GM12878 (cell line): Measurements from ENCODE around the gene PLSCR3. TPM values are rescaled to one million over a fixed set of nuclear protein-coding genes. Genes with fewer than 3 reads are reported as not detected.

Experiments
- ATAC-seq: fragments of 200-7000 bp; cut with Tn5 transposase; 3 replicates; pipeline ENCODE4 v1.9.1; 2020; ENCODE audit warnings: mild to moderate bottlenecking, moderate library complexity
- BruUV-seq: library from RNA; stranded (reverse); fragments of 400-500 nt; replicated peaks from 2 replicates; lab custom pipeline; 2021; lab: Mats Ljungman, UMichigan
- CTCF ChIA-PET: fragments of 300-600 bp; sonication (Branson Sonifier 250); formaldehyde crosslinking; extraction: SDS; loops from one replicate; lab custom pipeline; 2021; ENCODE audit warnings: inconsistent platforms; lab: Yijun Ruan, JAX
- POLR2A ChIA-PET: fragments of 350-600 bp; formaldehyde crosslinking; extraction: SDS; loops from one replicate; lab custom pipeline; 2021; ENCODE audit warnings: inconsistent platforms; lab: Charles Lee
- RAD21 ChIA-PET: fragments of 300-600 bp; sonication (Branson Sonifier 250); formaldehyde crosslinking; loops from one replicate; lab custom pipeline; 2023; ENCODE audit warnings: antibody characterized with exemption; ENCODE audit not compliant: unreplicated experiment; lab: Charles Lee
- SMC1A ChIA-PET: fragments of 300-600 bp; sonication (Branson Sonifier 250); formaldehyde crosslinking; loops from one replicate; lab custom pipeline; 2023; ENCODE audit not compliant: unreplicated experiment, uncharacterized antibody; lab: Charles Lee
- DNase-seq: peaks from one replicate; pipeline ENCODE4 v3.0.0-alpha.2; 2011; ENCODE audit warnings: low read depth, low spot score
- FAIRE-seq: peaks from 3 replicates; lab custom pipeline; 2011; peaks lifted over from hg19 to GRCh38; lab: Jason Lieb, UNC
- H2AFZ ChIP-seq: 2 replicates; pipeline ENCODE4 v1.6.0; 2011; ENCODE audit warnings: low read depth, low read length, control low read depth; ENCODE audit not compliant: control insufficient read depth
- H3K27ac ChIP-seq: 2 replicates; pipeline ENCODE4 v1.5.1; 2011; ENCODE audit warnings: control low read depth; ENCODE audit not compliant: control insufficient read depth, insufficient read depth
- H3K27me3 ChIP-seq, 2 experiments: replicated peaks in 1 of 2; 2 replicates each; pipeline versions ENCODE4 v1.6.0 to v1.6.1; 2011; ENCODE audit warnings: low read length in 1 of 2; ENCODE audit not compliant: control insufficient read depth in 2 of 2, insufficient read depth in 2 of 2
- H3K36me3 ChIP-seq, 2 experiments: 2 replicates each; pipeline ENCODE4 v1.5.1; 2011; ENCODE audit warnings: low read length in 1 of 2; ENCODE audit not compliant: control insufficient read depth in 2 of 2, insufficient read depth in 2 of 2
- H3K4me1 ChIP-seq: 2 replicates; pipeline ENCODE4 v1.6.1; 2011; ENCODE audit warnings: mild to moderate bottlenecking, low read length, moderate library complexity, mixed read lengths; ENCODE audit not compliant: control insufficient read depth, insufficient read depth
- H3K4me2 ChIP-seq: 2 replicates; pipeline ENCODE4 v1.6.0; 2011; ENCODE audit warnings: control low read depth; ENCODE audit not compliant: control insufficient read depth, insufficient read depth
- H3K4me3 ChIP-seq: fragments of 200-600 bp; sonication (generic); 2 replicates; pipeline ENCODE4 v1.5.1; 2016
- H3K79me2 ChIP-seq: 2 replicates; pipeline ENCODE4 v1.6.0; 2011; ENCODE audit warnings: low read length; ENCODE audit not compliant: control insufficient read depth, insufficient read depth
- H3K9ac ChIP-seq: 2 replicates; pipeline ENCODE4 v1.8.0; 2011; ENCODE audit warnings: low read length, control low read depth, mixed read lengths; ENCODE audit not compliant: control insufficient read depth, insufficient read depth
- H3K9me3 ChIP-seq: replicated peaks from 3 replicates; pipeline ENCODE4 v1.5.1; 2011; ENCODE audit warnings: mild to moderate bottlenecking, low read length; ENCODE audit not compliant: control insufficient read depth, insufficient read depth
- H4K20me1 ChIP-seq: 2 replicates; pipeline ENCODE4 v1.6.0; 2011; ENCODE audit not compliant: control insufficient read depth, insufficient read depth
- BACH1 ChIP-seq: fragments of 450-650 bp; IDR thresholded peaks from 2 replicates; pipeline ENCODE4 v1.6.1; 2017; ENCODE audit warnings: mild to moderate bottlenecking, borderline replicate concordance
- CBFB ChIP-seq: IDR thresholded peaks from 2 replicates; pipeline ENCODE4 v1.6.1; 2016; ENCODE audit warnings: antibody characterized with exemption, low read depth
- CBX5 ChIP-seq: sonication (generic); IDR thresholded peaks from 2 replicates; pipeline ENCODE4 v1.6.1; 2016; ENCODE audit warnings: low read depth, moderate library complexity, mild to moderate bottlenecking, inconsistent platforms
- PAX5 ChIP-seq: IDR thresholded peaks from 2 replicates; pipeline ENCODE4 v1.6.1; 2011; ENCODE audit warnings: low read depth, low read length, borderline replicate concordance
- RFX5 ChIP-seq: IDR thresholded peaks from 2 replicates; pipeline ENCODE4 v1.6.1; 2011; ENCODE audit warnings: low read depth, low read length, improper control_type of control experiment
- RUNX3 ChIP-seq: IDR thresholded peaks from 2 replicates; pipeline ENCODE4 v1.6.1; 2012; ENCODE audit warnings: low read length, inconsistent platforms
- TCF7 ChIP-seq: IDR thresholded peaks from 2 replicates; pipeline ENCODE4 v1.6.1; 2014; ENCODE audit warnings: antibody characterized with exemption, borderline replicate concordance
- ZNF217 ChIP-seq: fragments of 450-650 bp; IDR thresholded peaks from 2 replicates; pipeline ENCODE4 v1.6.1; 2017; ENCODE audit warnings: antibody characterized with exemption, mild to moderate bottlenecking
- WGBS: methylation state at CpG from one replicate; pipeline ENCODE4 v1.1.6; 2016; ENCODE audit warnings: low lambda C conversion rate; ENCODE audit not compliant: insufficient replicate concordance, insufficient coverage; ENCODE audit errors: missing lambda C conversion rate; 5-methylcytosine and 5-hydroxymethylcytosine counted together
- in situ Hi-C: fragments of 300-500 bp; cut with MboI; formaldehyde crosslinking; loops from 9 replicates; pipeline ENCODE4 v1.14.3; 2018; ENCODE audit warnings: mixed read lengths
- intact Hi-C: fragments of 100-400 bp; cut with micrococcal nuclease; formaldehyde crosslinking; loops from one replicate; pipeline ENCODE4 v1.14.2; 2022; ENCODE audit not compliant: unreplicated experiment
- polyA plus RNA-seq, 11 experiments: library from polyadenylated mRNA; depleted of rRNA in 4 of 11; unstranded in 6 of 11; stranded (reverse) in 5 of 11; fragments of >200 nt; fragmentation: Nextera tagmentation in 4 of 11; fragmentation: Illumina TruSeq in 1 of 11; extraction: Ambion mirVana in 4 of 11; extraction: Trizol in 1 of 11; gene quantifications; 1 replicate in 1 of 11; 2 replicates in 10 of 11; pipeline versions ENCODE4 v1.2.1 to v1.2.3, GENCODE V29; 2011 to 2016; ENCODE audit warnings: inconsistent platforms in 2 of 11, missing spikeins in 2 of 11, low read depth in 1 of 11
- total RNA-seq, 4 experiments: library from RNA; depleted of rRNA in 3 of 4; stranded (reverse); fragments of >200 nt in 3 of 4; fragmentation: Illumina TruSeq in 1 of 4; extraction: Trizol in 1 of 4; gene quantifications; 2 replicates each; pipeline versions ENCODE4 v1.2.1 to v1.2.3, GENCODE V29; 2013 to 2021
- TF ChIP-seq, protein P1 (sequence below): fragments of 450-650 bp; IDR thresholded peaks from 2 replicates; pipeline ENCODE4 v1.6.1; 2018; ENCODE audit warnings: mild to moderate bottlenecking, low read depth, moderate library complexity; ENCODE audit not compliant: partially characterized antibody
- TF ChIP-seq, protein P2 (sequence below): fragments of 150-350 bp; IDR thresholded peaks from 2 replicates; pipeline ENCODE4 v1.6.1; 2014; ENCODE audit warnings: mild to moderate bottlenecking, low read depth, low read length
- TF ChIP-seq, protein P3 (sequence below): IDR thresholded peaks from 2 replicates; pipeline ENCODE4 v1.6.1; 2011; ENCODE audit warnings: low read depth, low read length, improper control_type of control experiment, borderline replicate concordance
- TF ChIP-seq, protein P4 (sequence below): IDR thresholded peaks from 2 replicates; pipeline ENCODE4 v1.6.1; 2012; ENCODE audit warnings: low read depth, low read length, improper control_type of control experiment
- TF ChIP-seq, protein P5 (sequence below): IDR thresholded peaks from 2 replicates; pipeline ENCODE4 v1.6.1; 2011; ENCODE audit warnings: borderline replicate concordance, low read depth, mild to moderate bottlenecking, moderate library complexity, low read length; ENCODE audit not compliant: insufficient read depth, poor library complexity, severe bottlenecking

PLSCR3 gene
- total and polyA plus RNA-seq, 10 of the 15 experiments (the other 5 are each of a cell fraction or from before 2014, with no cell fraction given), result 9.9 to 51.4 (median 43.4) TPM

DNA sequence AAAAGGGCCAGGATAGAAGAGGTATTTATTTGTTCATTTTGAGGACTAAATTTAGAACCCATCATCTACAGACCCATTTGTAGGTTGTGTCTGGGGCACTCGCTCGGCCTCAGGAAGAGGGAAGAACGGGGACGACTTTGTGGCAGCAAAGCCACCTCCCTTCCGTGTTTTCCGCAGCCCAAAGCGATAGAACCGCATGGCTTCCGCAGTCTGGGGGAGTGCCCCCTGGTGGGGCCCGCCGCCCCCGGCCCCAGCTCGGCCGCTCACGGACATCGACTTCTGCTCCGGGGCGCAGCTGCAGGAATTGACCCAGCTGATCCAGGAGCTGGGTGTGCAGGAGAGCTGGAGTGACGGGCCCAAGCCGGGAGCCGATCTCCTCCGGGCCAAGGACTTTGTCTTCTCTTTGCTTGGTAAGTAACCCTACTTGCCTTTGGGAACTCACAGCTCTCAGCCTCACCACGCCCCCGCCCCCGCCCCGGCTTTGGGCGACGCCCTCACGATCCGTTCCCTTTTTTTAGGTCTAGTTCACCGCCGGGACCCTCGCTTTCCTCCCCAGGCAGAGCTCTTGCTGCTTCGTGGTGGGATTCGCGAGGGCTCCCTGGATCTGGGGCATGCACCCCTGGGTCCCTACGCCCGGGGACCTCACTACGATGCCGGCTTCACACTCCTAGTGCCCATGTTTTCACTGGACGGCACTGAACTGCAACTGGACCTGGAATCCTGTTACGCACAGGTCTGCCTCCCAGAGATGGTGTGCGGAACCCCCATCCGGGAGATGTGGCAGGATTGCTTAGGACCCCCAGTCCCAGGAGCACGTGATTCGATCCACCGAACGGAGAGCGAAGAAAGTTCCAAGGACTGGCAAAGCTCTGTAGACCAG, 41.6 kb upstream of the PLSCR3 start:
- in situ Hi-C loops, result no loop called here
- H3K4me1 ChIP-seq, result peaks cover 26% of the 10 kb centered on the region
- TF ChIP-seq BACH1 (0 out of 2 replicates have a peak, but pooled peaks have one; percentile 3), CBFB (no peak), TCF7 (no peak), CBX5 (no peak), ZNF217 (no peak), PAX5 (no peak), RUNX3 (peak; percentile 51), RFX5 (no peak)
- TF ChIP-seq, protein P1, sequence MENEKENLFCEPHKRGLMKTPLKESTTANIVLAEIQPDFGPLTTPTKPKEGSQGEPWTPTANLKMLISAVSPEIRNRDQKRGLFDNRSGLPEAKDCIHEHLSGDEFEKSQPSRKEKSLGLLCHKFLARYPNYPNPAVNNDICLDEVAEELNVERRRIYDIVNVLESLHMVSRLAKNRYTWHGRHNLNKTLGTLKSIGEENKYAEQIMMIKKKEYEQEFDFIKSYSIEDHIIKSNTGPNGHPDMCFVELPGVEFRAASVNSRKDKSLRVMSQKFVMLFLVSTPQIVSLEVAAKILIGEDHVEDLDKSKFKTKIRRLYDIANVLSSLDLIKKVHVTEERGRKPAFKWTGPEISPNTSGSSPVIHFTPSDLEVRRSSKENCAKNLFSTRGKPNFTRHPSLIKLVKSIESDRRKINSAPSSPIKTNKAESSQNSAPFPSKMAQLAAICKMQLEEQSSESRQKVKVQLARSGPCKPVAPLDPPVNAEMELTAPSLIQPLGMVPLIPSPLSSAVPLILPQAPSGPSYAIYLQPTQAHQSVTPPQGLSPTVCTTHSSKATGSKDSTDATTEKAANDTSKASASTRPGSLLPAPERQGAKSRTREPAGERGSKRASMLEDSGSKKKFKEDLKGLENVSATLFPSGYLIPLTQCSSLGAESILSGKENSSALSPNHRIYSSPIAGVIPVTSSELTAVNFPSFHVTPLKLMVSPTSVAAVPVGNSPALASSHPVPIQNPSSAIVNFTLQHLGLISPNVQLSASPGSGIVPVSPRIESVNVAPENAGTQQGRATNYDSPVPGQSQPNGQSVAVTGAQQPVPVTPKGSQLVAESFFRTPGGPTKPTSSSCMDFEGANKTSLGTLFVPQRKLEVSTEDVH, result no peak
- TF ChIP-seq, protein P2, sequence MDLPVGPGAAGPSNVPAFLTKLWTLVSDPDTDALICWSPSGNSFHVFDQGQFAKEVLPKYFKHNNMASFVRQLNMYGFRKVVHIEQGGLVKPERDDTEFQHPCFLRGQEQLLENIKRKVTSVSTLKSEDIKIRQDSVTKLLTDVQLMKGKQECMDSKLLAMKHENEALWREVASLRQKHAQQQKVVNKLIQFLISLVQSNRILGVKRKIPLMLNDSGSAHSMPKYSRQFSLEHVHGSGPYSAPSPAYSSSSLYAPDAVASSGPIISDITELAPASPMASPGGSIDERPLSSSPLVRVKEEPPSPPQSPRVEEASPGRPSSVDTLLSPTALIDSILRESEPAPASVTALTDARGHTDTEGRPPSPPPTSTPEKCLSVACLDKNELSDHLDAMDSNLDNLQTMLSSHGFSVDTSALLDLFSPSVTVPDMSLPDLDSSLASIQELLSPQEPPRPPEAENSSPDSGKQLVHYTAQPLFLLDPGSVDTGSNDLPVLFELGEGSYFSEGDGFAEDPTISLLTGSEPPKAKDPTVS, result no peak
- TF ChIP-seq, protein P3, sequence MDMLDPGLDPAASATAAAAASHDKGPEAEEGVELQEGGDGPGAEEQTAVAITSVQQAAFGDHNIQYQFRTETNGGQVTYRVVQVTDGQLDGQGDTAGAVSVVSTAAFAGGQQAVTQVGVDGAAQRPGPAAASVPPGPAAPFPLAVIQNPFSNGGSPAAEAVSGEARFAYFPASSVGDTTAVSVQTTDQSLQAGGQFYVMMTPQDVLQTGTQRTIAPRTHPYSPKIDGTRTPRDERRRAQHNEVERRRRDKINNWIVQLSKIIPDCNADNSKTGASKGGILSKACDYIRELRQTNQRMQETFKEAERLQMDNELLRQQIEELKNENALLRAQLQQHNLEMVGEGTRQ, result no peak
- TF ChIP-seq, protein P4, sequence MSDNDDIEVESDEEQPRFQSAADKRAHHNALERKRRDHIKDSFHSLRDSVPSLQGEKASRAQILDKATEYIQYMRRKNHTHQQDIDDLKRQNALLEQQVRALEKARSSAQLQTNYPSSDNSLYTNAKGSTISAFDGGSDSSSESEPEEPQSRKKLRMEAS, result no peak; the same call in 1 of the 2 replicates
- TF ChIP-seq, protein P5, sequence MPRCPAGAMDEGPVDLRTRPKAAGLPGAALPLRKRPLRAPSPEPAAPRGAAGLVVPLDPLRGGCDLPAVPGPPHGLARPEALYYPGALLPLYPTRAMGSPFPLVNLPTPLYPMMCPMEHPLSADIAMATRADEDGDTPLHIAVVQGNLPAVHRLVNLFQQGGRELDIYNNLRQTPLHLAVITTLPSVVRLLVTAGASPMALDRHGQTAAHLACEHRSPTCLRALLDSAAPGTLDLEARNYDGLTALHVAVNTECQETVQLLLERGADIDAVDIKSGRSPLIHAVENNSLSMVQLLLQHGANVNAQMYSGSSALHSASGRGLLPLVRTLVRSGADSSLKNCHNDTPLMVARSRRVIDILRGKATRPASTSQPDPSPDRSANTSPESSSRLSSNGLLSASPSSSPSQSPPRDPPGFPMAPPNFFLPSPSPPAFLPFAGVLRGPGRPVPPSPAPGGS, result no peak

More for the DNA sequence above, 41.6 kb upstream of the PLSCR3 start:
- RAD21 ChIA-PET, result interaction anchor here (0.6 to 3.0 kb wide), 22 partner anchors 9 to 252 kb away, joined by 3 to 21 read pairs (median 5); partner anchors contain the start of genes ACAP1, CD68, CHRNB1 and FXR2
- no peaks in the 10 kb centered on the region for H4K20me1 ChIP-seq
- H3K79me2 ChIP-seq, result peaks cover 6% of the 10 kb centered on the region
- H3K9me3 ChIP-seq, result no peaks in the 10 kb centered on the region
- peak overlapping the region; percentile 91 for H2AFZ ChIP-seq
- FAIRE-seq, result no peak
- H3K27ac ChIP-seq, result peak overlapping the region; percentile 60
- SMC1A ChIA-PET, result interaction anchor here (0.6 to 3.4 kb wide), 11 partner anchors 38 to 297 kb away, joined by 3 to 35 read pairs (median 5); partner anchors contain the start of genes NEURL4, TNFSF13, TP53 and WRAP53
- peaks cover 0 to 4% of the 10 kb centered on the region in 2 experiments; a peak in 1 of 4 replicates for H3K27me3 ChIP-seq
- POLR2A ChIA-PET, result interaction anchor here (0.8 to 8.2 kb wide), 20 partner anchors 8 to 251 kb away, joined by 3 to 63 read pairs (median 6); partner anchors contain the start of genes ACAP1, CD68, CHRNB1 and NEURL4
- intact Hi-C loops, result loop anchor here (1.0 to 10.0 kb wide), 6 partner anchors 19 to 391 kb away; partner anchors contain the start of genes KCTD11, SENP3, SLC16A11 and TMEM256
- 16% methylated on average over 49 of the region's 49 CpGs for WGBS
- H3K9ac ChIP-seq, result peak overlapping the region; percentile 64
- H3K4me2 ChIP-seq, result peak overlapping the region; percentile 85
- peak overlapping the region; percentile 78 for H3K4me3 ChIP-seq
- DNase-seq, result no peak
- BruUV-seq, result TSS peak; percentile 90
- CTCF ChIA-PET, result interaction anchor here (0.6 to 3.4 kb wide), 27 partner anchors 10 to 769 kb away, joined by 3 to 58 read pairs (median 4); partner anchors contain the start of genes ACAP1, ATP1B2, CHRNB1 and FXR2
- H3K36me3 ChIP-seq, result no peaks in the 10 kb centered on the region
- peak; percentile 49 for ATAC-seq
